ENCODE measurements around the gene EXD3. TPM values are rescaled to one million over a fixed set of nuclear protein-coding genes. Genes with fewer than 3 reads are reported as not detected.
A peak's percentile ranks its signal among the peaks of the same experiment; 100 is the strongest.

EXD3 gene
- polyA plus RNA-seq, 1 of the 3 experiments (the other 2 are of a cell fraction) = 11.5 TPM

DNA sequence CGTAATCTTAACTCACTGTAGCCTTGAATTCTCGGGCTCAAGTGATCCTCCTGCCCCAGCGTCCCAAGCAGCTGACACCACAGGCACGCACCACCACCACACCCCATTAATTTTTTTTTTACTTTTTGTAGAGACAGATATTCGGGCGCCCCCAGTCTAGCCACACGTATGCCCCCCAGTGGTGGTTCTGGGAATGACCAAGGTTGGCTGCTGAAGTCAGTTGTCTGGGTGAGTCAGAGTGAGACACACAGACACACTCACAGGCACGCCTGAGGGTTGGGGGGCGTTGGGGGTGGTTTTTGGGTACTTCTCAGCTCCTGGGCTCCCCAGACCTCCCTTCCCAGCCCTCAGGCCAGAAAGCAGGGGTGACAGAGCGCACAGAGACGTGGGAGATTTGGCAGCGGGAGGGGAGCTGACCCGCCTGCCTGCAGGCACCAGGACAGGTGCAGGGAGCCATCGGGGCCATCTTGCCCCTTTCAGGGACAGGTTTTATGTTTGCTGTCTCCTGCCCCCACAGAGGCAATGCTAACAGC is 22.4 kb upstream of the EXD3 start (continued):
- TF ChIP-seq MAX (IDR thresholded peaks at IDR 0.05; ENCODE audit: low read depth) (no peak), RXRA (IDR thresholded peaks at IDR 0.05; ENCODE audit: borderline replicate concordance, low read depth) (no peak), RAD21 (IDR thresholded peaks at IDR 0.05; ENCODE audit: low read length) (peak; percentile 72), TEAD4 (IDR thresholded peaks at IDR 0.05; ENCODE audit: borderline replicate concordance, insufficient read depth) (no peak), JUND (IDR thresholded peaks at IDR 0.05) (no peak), FOXM1 (IDR thresholded peaks at IDR 0.05; ENCODE audit: low read depth) (no peak), NRF1 (IDR thresholded peaks at IDR 0.05; ENCODE audit: low read depth, low read length) (no peak), CHD2 (IDR thresholded peaks at IDR 0.05; ENCODE audit: low read length, partially characterized antibody) (no peak)

- no peak for DNase-seq
- Histone ChIP-seq H3K9ac (no peak overlapping the region), H4K20me1 (ENCODE audit: insufficient read depth) (no peaks in the 10 kb centered on the region), H3K9me2 (no peaks in the 10 kb centered on the region), H3K36me3 (replicated peaks in 1 of 2; ENCODE audit: control insufficient read depth in 1 of 2, insufficient read depth in 2 of 2, low read length in 1 of 2) (peaks cover 0 to 6% of the 10 kb centered on the region in 2 experiments), H3F3A (replicated peaks; ENCODE audit: insufficient read depth) (peaks cover 8% of the 10 kb centered on the region), H3K4me2 (no peak overlapping the region), H3K4me1 (ENCODE audit: control insufficient read depth in 1 of 2, insufficient read depth in 2 of 2, low read depth in 1 of 2, low read length in 1 of 2) (peaks cover 0 to 10% of the 10 kb centered on the region in 2 experiments; a peak in 2 of 4 replicates), H3K9me3 (no peaks in the 10 kb centered on the region), H3K27ac (ENCODE audit: low read depth in 2 of 2, low read length in 1 of 2) (no peak overlapping the region), H3K79me2 (ENCODE audit: insufficient read depth) (no peaks in the 10 kb centered on the region), H3K4me3 (ENCODE audit: low read depth in 2 of 2, low read length in 1 of 2) (no peak overlapping the region), H3K27me3 (ENCODE audit: insufficient read depth) (peaks cover 4% of the 10 kb centered on the region; the same call in 1 of the 2 replicates), H2AFZ (ENCODE audit: low read depth) (no peak overlapping the region)
- no peak for TF ChIP-seq POLR2AphosphoS5 (IDR thresholded peaks at IDR 0.05; ENCODE audit: low read depth, low read length)
- TF ChIP-seq, protein P1, sequence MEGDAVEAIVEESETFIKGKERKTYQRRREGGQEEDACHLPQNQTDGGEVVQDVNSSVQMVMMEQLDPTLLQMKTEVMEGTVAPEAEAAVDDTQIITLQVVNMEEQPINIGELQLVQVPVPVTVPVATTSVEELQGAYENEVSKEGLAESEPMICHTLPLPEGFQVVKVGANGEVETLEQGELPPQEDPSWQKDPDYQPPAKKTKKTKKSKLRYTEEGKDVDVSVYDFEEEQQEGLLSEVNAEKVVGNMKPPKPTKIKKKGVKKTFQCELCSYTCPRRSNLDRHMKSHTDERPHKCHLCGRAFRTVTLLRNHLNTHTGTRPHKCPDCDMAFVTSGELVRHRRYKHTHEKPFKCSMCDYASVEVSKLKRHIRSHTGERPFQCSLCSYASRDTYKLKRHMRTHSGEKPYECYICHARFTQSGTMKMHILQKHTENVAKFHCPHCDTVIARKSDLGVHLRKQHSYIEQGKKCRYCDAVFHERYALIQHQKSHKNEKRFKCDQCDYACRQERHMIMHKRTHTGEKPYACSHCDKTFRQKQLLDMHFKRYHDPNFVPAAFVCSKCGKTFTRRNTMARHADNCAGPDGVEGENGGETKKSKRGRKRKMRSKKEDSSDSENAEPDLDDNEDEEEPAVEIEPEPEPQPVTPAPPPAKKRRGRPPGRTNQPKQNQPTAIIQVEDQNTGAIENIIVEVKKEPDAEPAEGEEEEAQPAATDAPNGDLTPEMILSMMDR (IDR thresholded peaks at IDR 0.05) = 0 out of 2 replicates have a peak, but pooled peaks have one; percentile 7
- POLR2A ChIA-PET = no interaction called here
- 72% methylated on average over 14 of the region's 14 CpGs for WGBS (ENCODE audit: low lambda C conversion rate)
- CTCF ChIA-PET = interaction anchor here (0.6 to 7.0 kb wide), 14 partner anchors 9 to 208 kb away, joined by 3 to 53 read pairs (median 4); partner anchors contain the start of genes EXD3, NOXA1 and NRARP
Observed at GRCh38 chr9:137444106-137444790, 21.3 kb upstream of the EXD3 start.

DNA sequence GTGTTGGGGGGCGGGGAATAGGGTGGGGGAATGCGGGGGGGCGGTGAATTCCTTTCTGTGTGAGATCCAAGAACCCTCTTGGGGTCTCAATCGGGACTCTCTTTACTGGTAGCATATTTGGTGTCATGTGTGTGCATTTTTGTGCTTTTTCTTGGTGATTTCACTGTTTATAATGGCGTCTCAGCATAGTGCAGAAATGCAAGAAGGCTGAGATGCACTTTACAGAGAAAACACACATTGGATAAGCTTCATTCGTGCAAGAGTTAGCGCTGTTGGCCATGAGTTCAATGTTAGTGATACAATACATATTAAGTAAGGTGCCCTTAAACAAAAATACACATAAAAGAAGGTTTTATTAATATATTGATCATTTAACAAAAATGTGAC is 19.0 kb upstream of the EXD3 start:
- WGBS (ENCODE audit: low lambda C conversion rate) = 23% methylated on average over 6 of the region's 7 CpGs
- POLR2A ChIA-PET = no interaction called here
- no peaks in the 10 kb centered on the region for H3K36me3 ChIP-seq (replicated peaks in 1 of 2; ENCODE audit: control insufficient read depth in 1 of 2, insufficient read depth in 2 of 2, low read length in 1 of 2)
- DNase-seq = no peak
- H3K4me1 ChIP-seq (ENCODE audit: control insufficient read depth in 1 of 2, insufficient read depth in 2 of 2, low read depth in 1 of 2, low read length in 1 of 2) = peaks cover 0 to 10% of the 10 kb centered on the region in 2 experiments; a peak in 2 of 4 replicates
- CTCF ChIA-PET = interaction anchor here (0.7 to 7.0 kb wide), 5 partner anchors 8 to 155 kb away, joined by 3 to 53 read pairs (median 9); partner anchors contain the start of genes EXD3 and NOXA1
- H3K79me2 ChIP-seq (ENCODE audit: insufficient read depth) = no peaks in the 10 kb centered on the region
- peaks cover 8% of the 10 kb centered on the region for H3F3A ChIP-seq (replicated peaks; ENCODE audit: insufficient read depth)
- no peak overlapping the region for H3K27ac ChIP-seq (ENCODE audit: low read depth in 2 of 2, low read length in 1 of 2)
- H2AFZ ChIP-seq (ENCODE audit: low read depth) = no peak overlapping the region
- H3K9ac ChIP-seq = no peak overlapping the region
- no peaks in the 10 kb centered on the region for H3K9me2 ChIP-seq
- peak overlapping the region; percentile 81; the same call in 1 of the 2 replicates for H3K4me2 ChIP-seq
- peak overlapping the region in 1 of 2 experiments; percentile 31; a peak in 1 of 4 replicates for H3K4me3 ChIP-seq (ENCODE audit: low read depth in 2 of 2, low read length in 1 of 2)
- no peaks in the 10 kb centered on the region for H4K20me1 ChIP-seq (ENCODE audit: insufficient read depth)
- no peaks in the 10 kb centered on the region for H3K9me3 ChIP-seq
- H3K27me3 ChIP-seq (ENCODE audit: insufficient read depth) = peaks cover 4% of the 10 kb centered on the region; the same call in 1 of the 2 replicates
- no peak for TF ChIP-seq FOXJ3 (CRISPR knock-in tag; IDR thresholded peaks at IDR 0.05)
- TF ChIP-seq FOSL2 (IDR thresholded peaks at IDR 0.05; ENCODE audit: borderline replicate concordance, low read depth) = no peak
- TF ChIP-seq, protein P2, sequence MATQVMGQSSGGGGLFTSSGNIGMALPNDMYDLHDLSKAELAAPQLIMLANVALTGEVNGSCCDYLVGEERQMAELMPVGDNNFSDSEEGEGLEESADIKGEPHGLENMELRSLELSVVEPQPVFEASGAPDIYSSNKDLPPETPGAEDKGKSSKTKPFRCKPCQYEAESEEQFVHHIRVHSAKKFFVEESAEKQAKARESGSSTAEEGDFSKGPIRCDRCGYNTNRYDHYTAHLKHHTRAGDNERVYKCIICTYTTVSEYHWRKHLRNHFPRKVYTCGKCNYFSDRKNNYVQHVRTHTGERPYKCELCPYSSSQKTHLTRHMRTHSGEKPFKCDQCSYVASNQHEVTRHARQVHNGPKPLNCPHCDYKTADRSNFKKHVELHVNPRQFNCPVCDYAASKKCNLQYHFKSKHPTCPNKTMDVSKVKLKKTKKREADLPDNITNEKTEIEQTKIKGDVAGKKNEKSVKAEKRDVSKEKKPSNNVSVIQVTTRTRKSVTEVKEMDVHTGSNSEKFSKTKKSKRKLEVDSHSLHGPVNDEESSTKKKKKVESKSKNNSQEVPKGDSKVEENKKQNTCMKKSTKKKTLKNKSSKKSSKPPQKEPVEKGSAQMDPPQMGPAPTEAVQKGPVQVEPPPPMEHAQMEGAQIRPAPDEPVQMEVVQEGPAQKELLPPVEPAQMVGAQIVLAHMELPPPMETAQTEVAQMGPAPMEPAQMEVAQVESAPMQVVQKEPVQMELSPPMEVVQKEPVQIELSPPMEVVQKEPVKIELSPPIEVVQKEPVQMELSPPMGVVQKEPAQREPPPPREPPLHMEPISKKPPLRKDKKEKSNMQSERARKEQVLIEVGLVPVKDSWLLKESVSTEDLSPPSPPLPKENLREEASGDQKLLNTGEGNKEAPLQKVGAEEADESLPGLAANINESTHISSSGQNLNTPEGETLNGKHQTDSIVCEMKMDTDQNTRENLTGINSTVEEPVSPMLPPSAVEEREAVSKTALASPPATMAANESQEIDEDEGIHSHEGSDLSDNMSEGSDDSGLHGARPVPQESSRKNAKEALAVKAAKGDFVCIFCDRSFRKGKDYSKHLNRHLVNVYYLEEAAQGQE (IDR thresholded peaks at IDR 0.05; ENCODE audit: low read depth, low read length) = no peak
- no peak for TF ChIP-seq SIN3A (IDR thresholded peaks at IDR 0.05; ENCODE audit: borderline replicate concordance, low read depth, low read length)
- TF ChIP-seq ZBTB33 (IDR thresholded peaks at IDR 0.05; ENCODE audit: borderline replicate concordance, low read depth) = no peak
- TF ChIP-seq NFIC (IDR thresholded peaks at IDR 0.05; ENCODE audit: borderline replicate concordance) = no peak

All from SK-N-SH (cell line).